ENCODE data around the gene EPB41L4B. TPM values are rescaled to one million over a fixed set of nuclear protein-coding genes. Genes with fewer than 3 reads are reported as not detected.

The EPB41L4B gene
- total RNA-seq, 2 donors from 2014 or later: 41.9 to 122 TPM

- no peak for TF ChIP-seq POLR2A (IDR thresholded peaks at IDR 0.05)
- TF ChIP-seq, protein P1, sequence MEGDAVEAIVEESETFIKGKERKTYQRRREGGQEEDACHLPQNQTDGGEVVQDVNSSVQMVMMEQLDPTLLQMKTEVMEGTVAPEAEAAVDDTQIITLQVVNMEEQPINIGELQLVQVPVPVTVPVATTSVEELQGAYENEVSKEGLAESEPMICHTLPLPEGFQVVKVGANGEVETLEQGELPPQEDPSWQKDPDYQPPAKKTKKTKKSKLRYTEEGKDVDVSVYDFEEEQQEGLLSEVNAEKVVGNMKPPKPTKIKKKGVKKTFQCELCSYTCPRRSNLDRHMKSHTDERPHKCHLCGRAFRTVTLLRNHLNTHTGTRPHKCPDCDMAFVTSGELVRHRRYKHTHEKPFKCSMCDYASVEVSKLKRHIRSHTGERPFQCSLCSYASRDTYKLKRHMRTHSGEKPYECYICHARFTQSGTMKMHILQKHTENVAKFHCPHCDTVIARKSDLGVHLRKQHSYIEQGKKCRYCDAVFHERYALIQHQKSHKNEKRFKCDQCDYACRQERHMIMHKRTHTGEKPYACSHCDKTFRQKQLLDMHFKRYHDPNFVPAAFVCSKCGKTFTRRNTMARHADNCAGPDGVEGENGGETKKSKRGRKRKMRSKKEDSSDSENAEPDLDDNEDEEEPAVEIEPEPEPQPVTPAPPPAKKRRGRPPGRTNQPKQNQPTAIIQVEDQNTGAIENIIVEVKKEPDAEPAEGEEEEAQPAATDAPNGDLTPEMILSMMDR (IDR thresholded peaks at IDR 0.05): no peak
- Histone ChIP-seq H3K9me3 (no peaks in the 10 kb centered on the region), H3K4me1 (peaks cover 86% of the 10 kb centered on the region), H3K27me3 (no peaks in the 10 kb centered on the region), H3K4me3 (no peak overlapping the region), H3K36me3 (replicated peaks in 1 of 2; ENCODE audit: insufficient read depth in 1 of 2, low read depth in 2 of 2) (no peaks in the 10 kb centered on the region), H3K27ac (no peak overlapping the region)
- intact Hi-C loops (cut with DNase I): no loop called here
- ATAC-seq (no peak), DNase-seq (no peak)
- 83 to 84% methylated on average over 5 of the region's 5 CpGs for WGBS, 2 donors
Measured at GRCh38 chr9:109302606-109303005, 18.3 kb downstream of the EPB41L4B start.

GRCh38 chr9:109301012-109301411 is 19.8 kb downstream of the EPB41L4B start:
- no peak overlapping the region for H3K4me3 ChIP-seq
- peaks cover 81% of the 10 kb centered on the region for H3K4me1 ChIP-seq
- no peak overlapping the region for H3K27ac ChIP-seq
- H3K27me3 ChIP-seq: no peaks in the 10 kb centered on the region
- TF ChIP-seq, protein P1 (IDR thresholded peaks at IDR 0.05): no peak
- no peak for ATAC-seq
- 28 to 36% methylated on average over 2 of the region's 2 CpGs for WGBS, 2 donors
- H3K36me3 ChIP-seq (replicated peaks in 1 of 2; ENCODE audit: insufficient read depth in 1 of 2, low read depth in 2 of 2): no peaks in the 10 kb centered on the region
- H3K9me3 ChIP-seq: no peaks in the 10 kb centered on the region
- intact Hi-C loops (cut with DNase I): no loop called here
- no peak for DNase-seq

DNA sequence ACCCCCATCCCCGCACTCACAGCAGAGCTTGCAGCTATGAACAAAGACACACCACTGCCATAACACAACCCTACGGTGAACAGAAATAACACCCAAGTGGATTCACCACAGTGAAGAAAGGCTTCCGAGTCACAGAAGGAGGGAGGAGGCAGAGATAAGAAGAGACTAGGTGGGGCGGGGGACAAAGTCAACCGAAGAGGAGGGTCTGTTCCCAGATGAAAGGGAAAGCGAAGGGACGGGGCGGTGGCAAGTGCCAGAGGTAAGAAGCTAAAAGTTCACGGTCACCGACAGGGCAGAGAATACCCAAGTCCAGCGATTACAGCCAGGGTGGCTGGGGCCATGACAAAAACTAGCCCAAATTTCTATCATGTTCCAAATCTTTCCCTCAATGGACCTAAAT is 21.0 kb downstream of the EPB41L4B start:
- TF ChIP-seq, protein P1 (IDR thresholded peaks at IDR 0.05): no peak
- no peak for TF ChIP-seq POLR2A (IDR thresholded peaks at IDR 0.05)
- Histone ChIP-seq H3K36me3 (replicated peaks in 1 of 2; ENCODE audit: insufficient read depth in 1 of 2, low read depth in 2 of 2) (no peaks in the 10 kb centered on the region), H3K4me1 (peaks cover 87% of the 10 kb centered on the region), H3K27ac (no peak overlapping the region), H3K27me3 (no peaks in the 10 kb centered on the region), H3K4me3 (no peak overlapping the region), H3K9me3 (no peaks in the 10 kb centered on the region)
- ATAC-seq: no peak
- WGBS, 2 donors: 80 to 92% methylated on average over 11 of the region's 11 CpGs
- intact Hi-C loops (cut with DNase I): no loop called here
- no peak for DNase-seq

- intact Hi-C loops (cut with DNase I): no loop called here
- ATAC-seq: no peak
- DNase-seq: no peak
- Histone ChIP-seq H3K27ac (no peak overlapping the region), H3K27me3 (no peaks in the 10 kb centered on the region), H3K4me3 (no peak overlapping the region), H3K36me3 (replicated peaks in 1 of 2; ENCODE audit: insufficient read depth in 1 of 2, low read depth in 2 of 2) (no peaks in the 10 kb centered on the region), H3K4me1 (peaks cover 83% of the 10 kb centered on the region), H3K9me3 (no peaks in the 10 kb centered on the region)
- WGBS, 2 donors: 37 to 52% methylated on average over 1 of the region's 1 CpG
- no peak for TF ChIP-seq POLR2A (IDR thresholded peaks at IDR 0.05)
- TF ChIP-seq, protein P1 (IDR thresholded peaks at IDR 0.05): no peak
Measured at GRCh38 chr9:109297899-109298298, 23.0 kb downstream of the EPB41L4B start.

All from body of pancreas (tissue), 4 donors.